Measurements from ENCODE around the gene KIAA1671.
"Not testable (repeated sequence)": the region's sequence is repeated elsewhere in the genome, so short reads cannot be mapped to it uniquely, and the experiment has no call there.

DNA sequence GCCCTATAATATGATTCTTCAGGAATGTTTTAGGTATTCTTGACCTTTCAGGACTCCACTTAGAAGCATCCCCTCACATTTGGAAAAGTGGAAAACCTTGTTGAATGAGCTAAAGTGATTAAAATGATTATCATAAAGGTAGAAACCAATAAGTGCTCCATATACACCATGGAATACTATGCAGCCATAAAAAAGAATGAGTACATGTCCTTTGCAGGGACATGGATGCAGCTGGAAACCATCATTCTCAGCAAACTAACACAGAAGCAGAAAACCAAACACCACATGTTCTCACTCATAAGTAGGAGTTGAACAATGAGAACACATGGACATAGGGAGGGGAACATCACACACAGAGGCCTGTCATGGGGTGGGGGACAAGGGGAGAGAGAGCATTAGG, 281.2 kb downstream of the KIAA1671 start:
- TF ChIP-seq RAD21 (IDR thresholded peaks at IDR 0.05; ENCODE audit: low read length); MAZ (IDR thresholded peaks at IDR 0.05; ENCODE audit: borderline replicate concordance, low read depth, low read length); CEBPB (IDR thresholded peaks at IDR 0.05; ENCODE audit: low read depth, low read length); POLR2A (IDR thresholded peaks at IDR 0.05; ENCODE audit: low read depth, low read length); FOS (IDR thresholded peaks at IDR 0.05; ENCODE audit: low read depth, low read length); RFX5 (IDR thresholded peaks at IDR 0.05; ENCODE audit: low read depth, low read length); MXI1 (IDR thresholded peaks at IDR 0.05; ENCODE audit: borderline replicate concordance, low read depth, low read length); NFE2L2 (IDR thresholded peaks at IDR 0.05; ENCODE audit: low read depth, low read length); CHD1 (IDR thresholded peaks at IDR 0.05; ENCODE audit: low read depth, low read length); MAFK (IDR thresholded peaks at IDR 0.05; ENCODE audit: low read depth, low read length); RCOR1 (IDR thresholded peaks at IDR 0.05; ENCODE audit: insufficient replicate concordance, low read length): not testable (repeated sequence)
- TF ChIP-seq, protein P1, sequence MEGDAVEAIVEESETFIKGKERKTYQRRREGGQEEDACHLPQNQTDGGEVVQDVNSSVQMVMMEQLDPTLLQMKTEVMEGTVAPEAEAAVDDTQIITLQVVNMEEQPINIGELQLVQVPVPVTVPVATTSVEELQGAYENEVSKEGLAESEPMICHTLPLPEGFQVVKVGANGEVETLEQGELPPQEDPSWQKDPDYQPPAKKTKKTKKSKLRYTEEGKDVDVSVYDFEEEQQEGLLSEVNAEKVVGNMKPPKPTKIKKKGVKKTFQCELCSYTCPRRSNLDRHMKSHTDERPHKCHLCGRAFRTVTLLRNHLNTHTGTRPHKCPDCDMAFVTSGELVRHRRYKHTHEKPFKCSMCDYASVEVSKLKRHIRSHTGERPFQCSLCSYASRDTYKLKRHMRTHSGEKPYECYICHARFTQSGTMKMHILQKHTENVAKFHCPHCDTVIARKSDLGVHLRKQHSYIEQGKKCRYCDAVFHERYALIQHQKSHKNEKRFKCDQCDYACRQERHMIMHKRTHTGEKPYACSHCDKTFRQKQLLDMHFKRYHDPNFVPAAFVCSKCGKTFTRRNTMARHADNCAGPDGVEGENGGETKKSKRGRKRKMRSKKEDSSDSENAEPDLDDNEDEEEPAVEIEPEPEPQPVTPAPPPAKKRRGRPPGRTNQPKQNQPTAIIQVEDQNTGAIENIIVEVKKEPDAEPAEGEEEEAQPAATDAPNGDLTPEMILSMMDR (conservative IDR thresholded peaks at IDR 0.05; ENCODE audit: low read depth, low read length) = not testable (repeated sequence)
- TF ChIP-seq, protein P2, sequence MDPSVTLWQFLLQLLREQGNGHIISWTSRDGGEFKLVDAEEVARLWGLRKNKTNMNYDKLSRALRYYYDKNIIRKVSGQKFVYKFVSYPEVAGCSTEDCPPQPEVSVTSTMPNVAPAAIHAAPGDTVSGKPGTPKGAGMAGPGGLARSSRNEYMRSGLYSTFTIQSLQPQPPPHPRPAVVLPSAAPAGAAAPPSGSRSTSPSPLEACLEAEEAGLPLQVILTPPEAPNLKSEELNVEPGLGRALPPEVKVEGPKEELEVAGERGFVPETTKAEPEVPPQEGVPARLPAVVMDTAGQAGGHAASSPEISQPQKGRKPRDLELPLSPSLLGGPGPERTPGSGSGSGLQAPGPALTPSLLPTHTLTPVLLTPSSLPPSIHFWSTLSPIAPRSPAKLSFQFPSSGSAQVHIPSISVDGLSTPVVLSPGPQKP (IDR thresholded peaks at IDR 0.05; ENCODE audit: borderline replicate concordance, low read depth, low read length) = not testable (repeated sequence)
- TF ChIP-seq, protein P3, sequence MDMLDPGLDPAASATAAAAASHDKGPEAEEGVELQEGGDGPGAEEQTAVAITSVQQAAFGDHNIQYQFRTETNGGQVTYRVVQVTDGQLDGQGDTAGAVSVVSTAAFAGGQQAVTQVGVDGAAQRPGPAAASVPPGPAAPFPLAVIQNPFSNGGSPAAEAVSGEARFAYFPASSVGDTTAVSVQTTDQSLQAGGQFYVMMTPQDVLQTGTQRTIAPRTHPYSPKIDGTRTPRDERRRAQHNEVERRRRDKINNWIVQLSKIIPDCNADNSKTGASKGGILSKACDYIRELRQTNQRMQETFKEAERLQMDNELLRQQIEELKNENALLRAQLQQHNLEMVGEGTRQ (IDR thresholded peaks at IDR 0.05; ENCODE audit: low read depth, low read length) = not testable (repeated sequence)
